SU-DHL-6 (cell line): Measurements from ENCODE around the gene FBF1.
"Not testable (repeated sequence)": the region's sequence is repeated elsewhere in the genome, so short reads cannot be mapped to it uniquely, and the experiment has no call there.

Source experiments
- H2AFZ ChIP-seq: fragments of 200-600 bp; sonication (generic); 2 replicates; pipeline ENCODE4 v1.6.1; 2014; ENCODE audit warnings: low read depth, mild to moderate bottlenecking, moderate library complexity, mixed read lengths, antibody characterized with exemption, low read length; ENCODE audit not compliant: severe bottlenecking
- H3F3A ChIP-seq: fragments of 200-600 bp; shearing (Covaris generic); 2 replicates; pipeline ENCODE4 v1.6.0; 2016; ENCODE audit warnings: antibody characterized with exemption, mild to moderate bottlenecking; ENCODE audit not compliant: insufficient read depth
- H3K27ac ChIP-seq: fragments of 200-600 bp; sonication (generic); 2 replicates; pipeline ENCODE4 v1.5.1; 2016; ENCODE audit warnings: low read depth, mild to moderate bottlenecking, low read length, moderate library complexity, mixed read lengths
- H3K27me3 ChIP-seq: fragments of 200-600 bp; sonication (generic), shearing (Covaris generic); 2 replicates; pipeline ENCODE4 v1.6.0; 2014; ENCODE audit warnings: mild to moderate bottlenecking, low read length
- H3K36me3 ChIP-seq: fragments of 200-600 bp; sonication (generic); 2 replicates; pipeline ENCODE4 v1.6.1; 2014; ENCODE audit warnings: mild to moderate bottlenecking, low read length, mixed read lengths
- H3K4me2 ChIP-seq: fragments of 300-600, 200-600 bp; shearing (Covaris generic), sonication (generic); 2 replicates; pipeline ENCODE4 v1.6.0; 2014; ENCODE audit warnings: low read length, low read depth, mild to moderate bottlenecking; ENCODE audit not compliant: poor library complexity, severe bottlenecking
- H3K4me3 ChIP-seq: fragments of 200-600 bp; sonication (generic); 2 replicates; pipeline ENCODE4 v1.5.1; 2014; ENCODE audit warnings: antibody characterized with exemption, low read length, mild to moderate bottlenecking, mixed read lengths; ENCODE audit not compliant: insufficient read depth, poor library complexity, severe bottlenecking
- H3K79me2 ChIP-seq: fragments of 200-600 bp; sonication (generic); 2 replicates; pipeline ENCODE4 v1.6.1; 2014; ENCODE audit warnings: mild to moderate bottlenecking, low read length, moderate library complexity; ENCODE audit not compliant: insufficient read depth
- H3K9ac ChIP-seq: fragments of 200-600 bp; sonication (generic); 2 replicates; pipeline ENCODE4 v1.7.0; 2014; ENCODE audit warnings: mild to moderate bottlenecking, low read length
- H3K9me2 ChIP-seq: fragments of 200-600 bp; sonication (generic); replicated peaks from 2 replicates; pipeline ENCODE4 v1.6.1; 2014; ENCODE audit warnings: low read length; ENCODE audit not compliant: insufficient read depth
- H3K9me3 ChIP-seq: fragments of 200-600 bp; sonication (generic); 2 replicates; pipeline ENCODE4 v1.6.1; 2014; ENCODE audit warnings: low read length, mixed read lengths; ENCODE audit not compliant: insufficient read depth
- H4K20me1 ChIP-seq: fragments of 200-600 bp; sonication (generic); 2 replicates; pipeline ENCODE4 v1.6.1; 2014; ENCODE audit warnings: low read depth, mild to moderate bottlenecking, antibody characterized with exemption, low read length, moderate library complexity, mixed read lengths
- EZH2phosphoT487 ChIP-seq: fragments of 200-600 bp; sonication (generic), shearing (Covaris generic); conservative IDR thresholded peaks from 2 replicates; pipeline ENCODE4 v1.6.1; 2018; ENCODE audit warnings: mild to moderate bottlenecking, antibody characterized with exemption, low read length, moderate library complexity, mixed read lengths
- TF ChIP-seq, protein P1 (sequence below): fragments of 200-600 bp; sonication (generic); IDR thresholded peaks from one replicate; pipeline ENCODE4 v1.5.1; 2017; ENCODE audit warnings: antibody characterized with exemption, mild to moderate bottlenecking, low read length, moderate library complexity; ENCODE audit not compliant: insufficient read depth, poor library complexity, severe bottlenecking

FBF1 gene

DNA sequence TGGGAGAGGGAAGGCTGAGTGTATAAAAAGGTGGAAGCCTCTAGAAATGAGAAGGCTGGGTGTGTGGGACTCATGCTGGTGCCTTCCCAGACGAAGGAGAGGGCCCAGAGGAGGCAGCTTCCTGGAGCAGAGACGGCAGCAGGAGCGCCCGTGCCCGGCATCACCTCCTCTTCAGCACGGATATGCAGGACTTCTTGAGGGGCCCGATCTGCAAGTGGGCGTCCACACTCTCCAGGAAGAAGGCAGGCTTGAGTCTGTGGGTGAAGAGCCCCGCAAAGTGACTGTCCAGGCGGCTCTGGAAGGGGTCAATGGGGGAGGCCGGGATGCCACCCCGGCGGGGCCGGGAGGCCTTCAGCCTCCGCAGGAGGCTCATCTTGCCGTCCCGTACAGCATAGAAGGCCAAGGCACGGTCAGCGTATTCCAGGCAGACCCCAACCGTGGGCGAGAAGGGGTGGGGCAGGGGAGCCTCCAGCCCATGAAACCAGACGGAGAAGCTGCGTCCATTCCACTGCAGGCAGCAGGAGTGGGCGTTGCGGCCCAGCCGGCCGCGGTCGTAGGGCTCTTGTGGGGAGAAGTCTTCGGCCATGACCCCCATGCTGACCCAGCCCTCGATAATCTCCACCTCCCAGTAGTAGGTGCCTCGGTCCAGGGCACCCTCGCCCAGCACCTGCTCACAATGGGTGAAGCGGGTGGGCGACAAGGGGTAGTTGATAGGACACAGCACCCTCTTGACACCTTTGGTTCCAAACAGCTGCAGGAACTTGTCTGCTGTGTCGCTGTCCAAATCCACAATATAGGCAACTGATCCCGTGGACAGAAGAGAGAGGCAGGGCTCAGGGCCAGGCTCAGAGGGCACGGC, 66.3 kb downstream of the FBF1 start:
- Histone ChIP-seq H2AFZ (no peak overlapping the region), H3F3A (no peaks in the 10 kb centered on the region), H3K4me2 (no peak overlapping the region), H3K27ac (no peak overlapping the region), H3K79me2 (no peaks in the 10 kb centered on the region), H4K20me1 (no peaks in the 10 kb centered on the region), H3K9me2 (no peaks in the 10 kb centered on the region), H3K9ac (no peak overlapping the region), H3K36me3 (no peaks in the 10 kb centered on the region), H3K9me3 (no peaks in the 10 kb centered on the region), H3K27me3 (no peaks in the 10 kb centered on the region), H3K4me3 (no peak overlapping the region)
- TF ChIP-seq, protein P1, sequence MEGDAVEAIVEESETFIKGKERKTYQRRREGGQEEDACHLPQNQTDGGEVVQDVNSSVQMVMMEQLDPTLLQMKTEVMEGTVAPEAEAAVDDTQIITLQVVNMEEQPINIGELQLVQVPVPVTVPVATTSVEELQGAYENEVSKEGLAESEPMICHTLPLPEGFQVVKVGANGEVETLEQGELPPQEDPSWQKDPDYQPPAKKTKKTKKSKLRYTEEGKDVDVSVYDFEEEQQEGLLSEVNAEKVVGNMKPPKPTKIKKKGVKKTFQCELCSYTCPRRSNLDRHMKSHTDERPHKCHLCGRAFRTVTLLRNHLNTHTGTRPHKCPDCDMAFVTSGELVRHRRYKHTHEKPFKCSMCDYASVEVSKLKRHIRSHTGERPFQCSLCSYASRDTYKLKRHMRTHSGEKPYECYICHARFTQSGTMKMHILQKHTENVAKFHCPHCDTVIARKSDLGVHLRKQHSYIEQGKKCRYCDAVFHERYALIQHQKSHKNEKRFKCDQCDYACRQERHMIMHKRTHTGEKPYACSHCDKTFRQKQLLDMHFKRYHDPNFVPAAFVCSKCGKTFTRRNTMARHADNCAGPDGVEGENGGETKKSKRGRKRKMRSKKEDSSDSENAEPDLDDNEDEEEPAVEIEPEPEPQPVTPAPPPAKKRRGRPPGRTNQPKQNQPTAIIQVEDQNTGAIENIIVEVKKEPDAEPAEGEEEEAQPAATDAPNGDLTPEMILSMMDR: no peak

DNA sequence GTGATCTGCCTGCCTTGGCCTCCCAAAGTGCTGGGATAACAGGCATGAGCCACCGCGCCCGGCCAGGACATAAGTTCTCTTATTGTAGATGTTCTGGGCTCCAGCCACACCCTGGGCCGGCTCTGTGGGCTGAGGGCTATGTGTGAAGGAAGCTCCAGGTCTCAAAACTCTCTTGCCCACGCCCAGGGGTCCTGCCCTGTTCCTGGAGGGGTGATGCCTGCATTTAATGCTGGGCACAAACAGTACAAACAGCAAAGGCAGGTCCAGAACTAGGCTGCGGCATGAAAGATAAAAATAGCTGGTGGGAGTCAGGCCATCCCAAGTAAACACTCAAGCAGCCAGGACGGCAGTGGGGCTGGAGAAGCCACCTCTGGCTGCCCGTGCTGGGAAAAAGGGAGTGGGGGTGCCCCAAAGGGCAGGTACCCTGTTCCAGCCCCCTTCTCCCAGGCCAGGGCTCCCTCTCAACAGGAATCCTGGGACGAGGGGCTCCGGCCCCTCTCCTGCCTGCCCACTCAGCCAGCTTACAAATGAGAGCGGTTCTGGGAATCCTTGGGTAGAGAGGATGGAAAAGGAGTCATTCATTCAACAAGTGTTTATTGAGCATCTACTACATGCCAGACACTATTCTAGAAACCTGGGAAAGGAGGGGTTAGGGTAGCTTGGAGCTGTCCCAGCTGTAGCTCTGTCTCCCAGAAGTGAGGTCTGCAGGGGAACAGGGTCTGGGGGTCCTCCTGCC, 67.1 kb downstream of the FBF1 start:
- H3K4me2 ChIP-seq: no peak overlapping the region
- H3K27me3 ChIP-seq: no peaks in the 10 kb centered on the region

DNA sequence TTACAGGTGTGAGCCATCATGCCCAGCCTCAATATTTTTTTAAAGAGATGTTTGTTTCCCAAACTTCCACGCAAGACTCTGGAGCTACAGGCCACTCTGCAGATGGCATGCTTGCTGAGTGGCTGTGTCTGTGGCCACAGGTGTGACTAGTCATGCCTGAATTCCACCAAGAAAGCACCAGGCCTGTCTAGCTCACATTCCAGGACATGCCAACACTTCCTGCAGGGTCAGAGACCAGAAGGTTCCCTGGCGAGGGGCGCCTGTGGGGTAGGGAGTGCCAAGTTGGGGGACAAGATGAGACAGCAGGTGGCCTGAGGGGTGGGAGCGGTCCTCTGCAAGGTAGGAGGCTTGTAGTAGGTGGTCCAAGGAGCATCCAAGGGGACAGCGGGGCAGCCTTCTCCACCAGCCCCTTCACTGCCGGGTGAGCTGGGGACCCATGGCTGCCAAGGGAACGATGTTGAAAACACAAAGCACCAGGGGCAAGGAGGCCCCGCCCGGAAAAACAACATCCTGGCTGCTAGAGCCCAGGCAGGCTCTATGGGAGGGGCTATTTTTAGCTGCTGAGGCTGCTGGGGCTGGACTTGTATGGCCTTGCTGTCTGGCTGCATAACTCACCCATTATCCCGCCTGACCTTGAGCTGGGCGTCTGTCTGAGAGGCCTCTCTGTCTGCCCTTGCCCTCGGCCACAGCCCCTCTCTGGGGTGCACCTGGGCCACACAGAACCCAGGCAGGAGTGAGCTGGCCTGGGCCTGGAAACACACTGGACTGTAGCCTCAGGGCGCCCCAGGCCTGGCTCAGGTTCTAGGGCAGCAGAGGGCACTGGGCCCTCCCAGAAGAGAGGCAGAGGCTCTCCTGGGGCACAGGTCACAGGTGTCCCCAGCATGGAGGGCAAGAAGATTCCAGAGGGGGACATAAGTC, 68.1 kb downstream of the FBF1 start:
- H3K9ac ChIP-seq: no peak overlapping the region

More for the DNA sequence above, 67.1 kb downstream of the FBF1 start:
- H3K36me3 ChIP-seq: no peaks in the 10 kb centered on the region
- no peaks in the 10 kb centered on the region for H3K9me2 ChIP-seq
- no peak overlapping the region for H3K4me3 ChIP-seq
- no peak overlapping the region for H3K9ac ChIP-seq
- no peak overlapping the region for H3K27ac ChIP-seq
- H3F3A ChIP-seq: no peaks in the 10 kb centered on the region
- no peaks in the 10 kb centered on the region for H4K20me1 ChIP-seq
- no peaks in the 10 kb centered on the region for H3K79me2 ChIP-seq
- TF ChIP-seq, protein P1: no peak
- TF ChIP-seq EZH2phosphoT487: no peak
- H2AFZ ChIP-seq: no peak overlapping the region
- H3K9me3 ChIP-seq: no peaks in the 10 kb centered on the region

DNA sequence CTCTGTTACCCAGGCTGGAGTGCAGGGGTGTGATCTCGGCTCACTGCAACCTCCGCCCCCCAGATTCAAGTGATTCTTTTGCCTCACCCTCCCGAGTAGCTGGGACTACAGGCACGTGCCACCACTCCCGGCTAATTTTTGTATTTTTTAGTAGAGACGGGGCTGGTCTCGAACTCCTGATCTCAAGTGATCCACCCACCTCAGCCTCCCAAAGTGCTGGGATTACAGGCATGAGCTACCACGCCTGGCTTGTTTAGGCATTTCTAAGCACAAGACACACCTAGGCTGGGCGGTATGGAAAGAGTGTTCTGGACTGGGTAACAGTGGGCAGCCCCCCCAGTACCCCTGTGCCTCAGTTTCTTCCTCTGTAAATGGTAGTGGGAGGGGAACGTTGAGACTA, 70.6 kb downstream of the FBF1 start:
- H3K27ac ChIP-seq, H3K4me3 ChIP-seq: not testable (repeated sequence)

More for the DNA sequence above, 68.1 kb downstream of the FBF1 start:
- Histone ChIP-seq H4K20me1 (no peaks in the 10 kb centered on the region), H2AFZ (no peak overlapping the region), H3K9me3 (no peaks in the 10 kb centered on the region), H3K36me3 (no peaks in the 10 kb centered on the region), H3K79me2 (no peaks in the 10 kb centered on the region), H3K27me3 (no peaks in the 10 kb centered on the region), H3F3A (no peaks in the 10 kb centered on the region), H3K27ac (no peak overlapping the region), H3K9me2 (no peaks in the 10 kb centered on the region), H3K4me3 (no peak overlapping the region), H3K4me2 (no peak overlapping the region)
- no peak for TF ChIP-seq EZH2phosphoT487
- TF ChIP-seq, protein P1: no peak

More for the DNA sequence above, 70.6 kb downstream of the FBF1 start:
- not testable (repeated sequence) for H3K4me2 ChIP-seq, H3K9me3 ChIP-seq, H3K27me3 ChIP-seq, H3K36me3 ChIP-seq, H3K9me2 ChIP-seq, H4K20me1 ChIP-seq, H2AFZ ChIP-seq, H3K79me2 ChIP-seq, H3K9ac ChIP-seq, H3F3A ChIP-seq
